ENCODE results near the gene LYPD6.

The LYPD6 gene

GRCh38 chr2:149409506-149409905 is 79.1 kb downstream of the LYPD6 start:
- DNase-seq (ENCODE audit: low read depth), result no peak

DNA sequence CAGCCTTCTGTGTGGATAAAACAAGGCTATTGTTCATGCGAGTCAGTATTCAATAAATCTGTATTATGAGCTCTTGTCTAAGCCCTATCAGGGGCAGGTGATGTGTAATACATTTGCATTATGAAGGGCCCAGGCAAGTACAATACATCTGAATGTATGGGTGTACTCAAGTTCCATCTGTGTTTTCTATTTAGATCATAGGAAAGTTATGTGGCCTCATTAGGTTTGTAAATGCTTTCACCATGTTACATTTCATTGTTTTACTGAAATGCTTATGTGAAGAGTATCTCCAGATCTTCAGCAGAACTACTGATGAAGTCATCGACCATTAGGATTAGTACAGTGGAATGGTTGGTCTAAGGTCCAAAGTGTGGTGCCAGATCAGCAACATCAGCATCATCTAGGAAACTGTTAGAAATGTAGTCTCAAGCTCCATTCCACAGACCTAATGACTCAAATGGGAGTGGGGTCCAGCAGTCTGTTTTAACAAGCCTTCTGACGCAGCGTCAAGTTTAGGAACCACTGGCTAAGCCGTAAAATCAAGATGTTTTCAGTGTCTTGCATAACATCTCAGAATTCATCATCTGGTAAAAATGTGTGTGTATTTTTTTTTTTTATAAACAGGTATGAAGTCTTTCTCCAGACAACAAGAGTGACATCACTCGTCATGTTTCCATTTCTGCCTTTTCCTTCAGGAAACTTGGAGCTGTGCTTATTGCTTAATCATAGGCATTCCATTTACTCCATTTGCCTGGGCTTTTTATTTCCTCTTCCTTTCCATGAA is 80.5 kb downstream of the LYPD6 start:
- peak; percentile 97 for DNase-seq (ENCODE audit: low read depth)

GRCh38 chr2:149413487-149413886 is 83.1 kb downstream of the LYPD6 start:
- DNase-seq (ENCODE audit: low read depth), result no peak

DNA sequence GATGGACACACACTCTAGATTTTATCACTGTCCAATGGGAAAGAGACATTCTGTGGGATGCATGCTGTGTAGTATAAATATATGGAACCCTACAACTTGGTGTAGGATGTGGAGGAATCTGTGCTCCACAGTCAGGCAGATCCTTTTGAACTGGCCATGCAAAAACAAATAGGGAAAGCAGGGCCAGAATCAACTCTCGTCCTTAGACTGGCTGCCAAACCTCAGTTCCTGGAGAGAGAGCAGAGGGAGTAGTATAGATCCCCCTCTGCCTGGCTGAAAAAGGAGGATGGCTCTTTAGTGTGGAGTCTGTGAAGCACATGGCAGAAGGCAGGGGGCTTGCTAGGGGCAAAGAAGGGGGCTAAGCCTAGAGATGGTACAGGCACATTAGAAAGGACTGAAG is 84.7 kb downstream of the LYPD6 start:
- no peak for DNase-seq (ENCODE audit: low read depth)

DNA sequence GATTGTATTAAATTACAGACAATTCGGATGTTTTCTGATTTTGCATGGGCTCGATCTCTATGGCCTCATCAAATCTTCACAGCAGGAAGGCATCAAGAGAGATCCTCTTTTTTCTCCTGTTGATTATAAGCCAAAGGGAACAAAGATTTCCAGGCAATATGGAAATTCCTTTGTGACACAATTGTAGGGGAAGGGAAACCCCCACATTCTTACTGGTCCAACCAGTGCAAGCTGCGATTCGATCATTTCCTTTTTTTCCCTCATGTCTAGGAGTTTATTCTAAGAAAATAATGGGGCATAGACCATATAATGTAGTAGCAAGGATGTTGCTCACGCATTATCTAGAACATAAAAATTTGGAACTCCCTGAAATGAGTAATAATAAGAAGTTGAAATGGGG is 87.7 kb downstream of the LYPD6 start:
- DNase-seq (ENCODE audit: low read depth), result peak; percentile 47

DNA sequence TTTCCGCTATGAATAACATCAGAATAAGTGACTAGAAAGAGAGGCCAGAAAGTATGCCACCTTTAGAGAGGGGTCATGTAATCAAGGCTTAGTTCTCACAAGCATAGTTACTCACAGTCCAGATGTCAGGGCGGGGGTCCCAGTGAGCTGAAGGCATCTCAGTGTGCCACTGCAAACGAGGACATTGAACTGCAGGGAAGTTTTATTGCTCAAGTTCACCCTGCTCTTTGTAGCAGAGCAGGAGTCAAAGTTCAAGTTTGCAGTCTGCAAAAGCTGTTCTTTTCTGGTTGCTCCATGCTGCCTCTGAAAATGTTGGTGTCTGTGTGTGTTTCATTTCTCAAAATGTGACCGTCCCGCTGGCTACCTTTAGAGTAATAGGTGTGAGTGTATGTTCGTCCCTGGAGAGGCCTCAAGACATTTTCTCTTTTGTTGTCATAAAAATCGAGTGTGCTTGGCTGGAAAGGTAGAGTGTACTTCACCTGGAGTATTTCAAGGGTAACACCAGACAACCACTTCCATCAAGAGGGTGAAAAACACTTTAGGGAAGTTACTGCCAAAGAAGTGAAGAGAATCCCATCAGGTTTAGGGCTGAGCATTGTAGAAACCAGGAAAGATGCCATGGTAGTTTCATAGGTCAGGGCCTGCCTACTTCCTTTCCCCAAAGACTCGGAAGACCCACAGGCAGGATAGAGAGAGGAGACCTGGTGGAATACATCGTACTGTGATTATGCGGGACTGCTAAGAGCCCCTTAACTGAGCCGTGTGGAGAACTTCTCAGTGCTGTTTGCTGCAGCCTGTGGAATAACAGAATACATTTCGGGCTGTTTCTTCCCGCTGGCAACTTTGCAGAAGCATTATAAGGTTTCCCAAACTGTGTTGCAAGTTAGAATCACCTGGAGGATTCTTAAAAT is 89.9 kb downstream of the LYPD6 start:
- no peak for DNase-seq (ENCODE audit: low read depth)

GRCh38 chr2:149421791-149422190 is 91.4 kb downstream of the LYPD6 start:
- peak; percentile 16 for DNase-seq (ENCODE audit: low read depth)

GRCh38 chr2:149422337-149422990 is 92.1 kb downstream of the LYPD6 start:
- peak; percentile 85 for DNase-seq (ENCODE audit: low read depth)

- no peak for DNase-seq (ENCODE audit: low read depth)
These were observed 92.6 kb downstream of the LYPD6 start for GRCh38 chr2:149422991-149423338.

DNA sequence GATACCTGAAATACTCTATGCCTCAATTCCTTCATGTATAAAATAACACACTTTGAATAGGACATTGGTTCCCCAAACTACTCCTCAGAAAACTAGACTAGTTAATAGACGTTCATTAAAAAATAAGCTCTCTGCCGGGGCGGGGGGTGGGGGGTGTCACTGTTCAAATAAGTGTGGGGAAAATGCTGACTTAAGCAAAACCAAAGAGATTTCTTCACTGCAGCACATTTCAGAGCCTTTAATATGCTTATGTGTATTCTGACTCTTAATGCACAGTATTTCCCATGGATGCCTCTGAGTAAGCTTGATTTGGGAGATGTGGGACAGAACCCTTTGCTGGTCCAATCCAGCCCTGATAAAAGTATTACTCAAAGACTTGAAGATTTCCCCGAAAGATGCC is 93.2 kb downstream of the LYPD6 start:
- DNase-seq (ENCODE audit: low read depth), result no peak

GRCh38 chr2:149427387-149427786 is 97.0 kb downstream of the LYPD6 start:
- DNase-seq (ENCODE audit: low read depth), result no peak

GRCh38 chr2:149428783-149429182 is 98.4 kb downstream of the LYPD6 start:
- DNase-seq (ENCODE audit: low read depth), result no peak

- peak; percentile 74 for DNase-seq (ENCODE audit: low read depth)
These were observed 100.7 kb downstream of the LYPD6 start for GRCh38 chr2:149430743-149431736.

- DNase-seq (ENCODE audit: low read depth), result no peak
These were observed 108.1 kb downstream of the LYPD6 start for GRCh38 chr2:149438330-149438960.

DNA sequence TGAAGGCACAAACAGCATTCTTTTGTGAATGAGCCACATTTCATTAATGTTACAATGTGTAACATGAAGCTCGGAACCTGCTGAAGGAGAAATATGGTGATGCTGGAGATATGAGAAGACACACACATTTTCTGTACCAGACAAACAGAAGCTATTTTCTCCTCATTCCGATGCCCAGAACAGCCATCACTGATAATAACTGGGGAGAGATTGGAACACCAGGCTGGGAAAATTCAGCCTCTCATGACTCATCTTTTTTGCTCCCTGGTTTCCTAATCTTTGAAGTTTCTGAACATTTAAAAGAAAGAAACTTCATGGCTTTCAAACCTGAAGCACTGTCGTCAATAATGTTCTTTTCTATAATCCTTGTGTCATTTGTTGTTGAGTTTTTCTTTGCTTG is 110.9 kb downstream of the LYPD6 start:
- DNase-seq (ENCODE audit: low read depth), result no peak

DNA sequence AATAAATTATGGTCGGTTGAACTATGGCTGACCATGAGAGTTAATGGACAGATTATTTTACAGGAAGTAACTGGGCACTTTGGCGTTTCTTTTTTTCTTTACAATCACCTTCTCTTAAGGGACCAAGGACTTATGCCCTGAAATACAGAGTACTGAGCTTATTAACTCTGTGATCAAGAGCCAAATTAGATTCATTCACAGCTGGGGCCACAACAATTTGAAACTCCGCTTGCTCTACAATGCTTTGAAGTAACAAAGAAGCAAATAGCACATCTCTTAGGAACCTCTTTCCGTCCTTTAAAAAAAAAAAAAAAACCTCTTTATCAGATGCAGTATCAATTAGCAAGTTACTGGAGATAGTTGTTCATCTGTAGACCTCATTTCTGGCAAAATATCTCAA is 112.0 kb downstream of the LYPD6 start:
- DNase-seq (ENCODE audit: low read depth), result no peak

DNA sequence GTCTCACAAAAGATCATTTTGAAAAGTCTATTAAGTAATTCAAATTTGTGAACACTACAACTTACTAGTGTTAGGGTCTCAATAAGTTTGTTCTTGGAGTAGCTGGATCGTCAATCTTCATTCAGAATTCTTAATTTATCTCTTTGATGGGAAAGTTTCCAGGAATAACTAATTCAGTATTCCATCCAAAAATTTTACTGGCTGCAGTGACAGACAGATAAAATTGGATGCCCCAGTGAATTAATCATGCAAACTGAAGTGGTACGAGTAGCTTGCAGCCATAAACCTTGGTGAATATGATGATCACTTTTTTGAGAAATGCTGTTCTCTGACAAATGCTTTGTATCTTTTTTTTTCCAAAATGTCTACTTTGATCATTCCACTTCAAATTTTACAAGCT is 112.8 kb downstream of the LYPD6 start:
- DNase-seq (ENCODE audit: low read depth), result no peak

- no peak for DNase-seq (ENCODE audit: low read depth)
These were observed 116.4 kb downstream of the LYPD6 start for GRCh38 chr2:149446748-149447147.

DNA sequence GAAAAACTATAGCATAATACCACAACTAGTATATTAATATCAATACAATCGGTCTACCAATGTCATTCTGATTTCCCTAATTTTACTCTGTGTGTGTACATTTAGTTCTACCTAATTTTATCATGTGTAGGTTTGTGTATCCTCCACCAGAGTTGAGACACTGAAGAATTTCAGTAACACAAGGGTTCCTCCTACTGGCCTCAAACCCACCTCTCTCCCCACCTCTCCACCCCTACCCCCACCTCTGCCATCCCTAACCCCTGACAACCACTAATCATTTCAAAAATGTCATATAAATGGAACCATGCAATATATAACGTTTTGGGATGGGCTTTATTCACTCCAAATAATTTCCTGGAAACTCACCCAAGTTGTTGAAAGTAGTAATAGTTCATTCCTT is 117.9 kb downstream of the LYPD6 start:
- no peak for DNase-seq (ENCODE audit: low read depth)

- DNase-seq (ENCODE audit: low read depth), result no peak
These were observed 118.6 kb downstream of the LYPD6 start for GRCh38 chr2:149449017-149449416.

All from ELR (cell line).